Activated CD4-positive, alpha-beta T cell treated with anti-CD3 and anti-CD28 coated beads, Interleukin-2, amount 50 U/mL, for 4 hours (primary cell): Measurements from ENCODE around the gene DAAM2.

Experiments used
- DNase-seq, 2 experiments: peaks; one replicate each; pipeline ENCODE4 v3.0.0-alpha.2; 2020

The DAAM2 gene

DNA sequence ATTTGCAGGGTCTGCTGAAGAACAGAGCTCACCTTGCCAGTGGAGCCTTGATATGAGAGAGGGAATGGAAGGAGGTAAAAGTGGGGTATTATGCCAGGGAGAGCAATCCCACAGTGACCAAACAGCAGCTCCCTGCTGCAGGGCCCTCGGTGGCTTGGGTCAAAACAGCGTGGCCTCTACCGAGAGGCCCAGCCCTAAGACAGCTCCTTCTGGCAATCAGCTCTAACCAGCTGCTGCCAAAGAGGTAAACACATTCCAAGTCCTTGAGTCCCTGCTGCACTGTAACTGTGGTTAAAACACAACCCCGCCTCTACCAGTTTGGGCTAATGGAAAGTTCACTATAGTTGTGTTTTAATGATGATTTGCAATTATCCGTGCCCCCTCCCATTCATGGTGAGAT lies 1.4 kb upstream of the DAAM2 start:
- no peak for DNase-seq

- no peak for DNase-seq
Observed at GRCh38 chr6:39791311-39791710, 865 bp upstream of the DAAM2 start.

DNA sequence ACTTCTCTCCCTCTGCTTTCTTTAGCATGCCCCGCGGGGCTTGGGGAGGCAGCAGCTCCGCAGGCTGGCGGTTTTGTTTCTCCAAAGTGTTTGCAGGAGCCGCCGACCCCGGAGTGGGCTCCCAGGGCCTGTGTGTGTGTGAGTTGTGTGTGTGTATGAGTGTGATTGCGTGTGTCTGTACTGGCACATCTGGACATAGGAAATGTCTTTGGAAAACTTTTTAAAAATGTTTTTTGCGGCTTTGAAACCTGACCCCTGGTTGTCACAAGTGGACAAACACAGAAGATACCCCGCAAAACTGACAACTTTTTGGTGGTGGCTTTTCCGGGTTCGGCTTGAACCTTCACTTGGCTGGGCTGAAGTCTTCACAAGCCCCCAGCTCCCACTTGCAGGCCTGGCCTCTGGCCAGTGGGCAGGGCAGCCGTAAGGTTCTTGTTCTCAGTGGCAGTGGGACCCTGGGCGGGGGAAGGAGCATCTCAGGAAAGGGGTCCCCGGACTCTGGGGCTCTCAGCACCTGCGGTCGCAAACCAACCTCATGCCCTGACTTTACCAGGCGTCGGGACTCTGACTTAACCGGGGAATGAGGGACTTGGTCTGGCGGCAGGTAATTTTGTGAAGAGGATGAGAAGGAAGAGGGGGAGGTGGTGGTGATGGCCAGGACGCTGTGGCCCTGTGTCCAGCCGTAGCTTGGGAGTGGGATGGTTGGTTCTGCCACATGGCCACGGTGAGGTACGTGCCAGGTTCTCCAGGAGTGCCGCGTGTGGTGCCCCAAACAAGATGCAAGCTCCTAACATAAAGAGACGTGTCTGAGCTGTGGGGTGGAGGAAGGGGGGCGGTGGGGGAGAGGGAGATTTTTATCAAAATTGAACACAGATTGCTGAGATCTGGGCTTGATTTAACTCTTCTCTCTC lies 619 bp downstream of the DAAM2 start:
- no peak for DNase-seq

DNA sequence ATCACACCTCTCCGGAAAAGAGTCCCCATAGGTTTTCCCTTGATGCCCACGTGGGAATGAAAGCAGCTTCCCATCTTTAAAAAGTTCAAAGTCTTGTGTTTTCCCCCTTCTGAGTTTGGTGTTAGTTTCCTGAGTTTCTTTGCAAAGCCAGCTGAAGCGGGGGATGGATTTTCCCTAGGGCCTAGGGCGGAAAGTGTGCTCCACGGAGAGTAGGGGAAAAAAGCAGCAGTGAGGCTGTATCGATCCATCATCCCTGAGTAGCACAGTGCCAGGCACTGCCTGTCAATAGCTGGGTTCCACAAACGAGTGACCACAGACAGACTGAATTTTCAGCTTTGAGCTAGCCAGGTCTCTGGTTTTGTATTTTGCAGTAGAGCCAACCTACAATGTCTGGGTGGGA lies 1.3 kb downstream of the DAAM2 start:
- no peak for DNase-seq

DNA sequence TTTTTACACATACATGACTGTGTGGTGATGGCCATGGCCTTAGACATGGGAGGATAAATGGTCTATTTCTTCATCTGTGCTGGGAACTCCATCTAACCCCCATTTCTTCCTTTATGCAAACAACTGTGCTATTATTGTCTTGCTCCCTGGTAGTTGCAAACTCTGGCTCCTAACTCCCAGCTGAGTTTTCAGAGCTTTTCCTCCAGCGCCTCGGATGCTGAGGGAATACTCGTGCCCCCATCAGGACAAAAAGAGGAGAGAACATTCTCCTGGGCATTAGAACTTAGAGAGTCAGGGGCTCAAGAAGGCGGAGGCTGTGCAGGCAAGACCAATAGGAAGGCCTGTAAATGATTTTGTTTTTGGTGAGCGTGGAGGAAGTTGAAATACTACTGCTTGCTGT lies 2.1 kb downstream of the DAAM2 start:
- DNase-seq: no peak

DNA sequence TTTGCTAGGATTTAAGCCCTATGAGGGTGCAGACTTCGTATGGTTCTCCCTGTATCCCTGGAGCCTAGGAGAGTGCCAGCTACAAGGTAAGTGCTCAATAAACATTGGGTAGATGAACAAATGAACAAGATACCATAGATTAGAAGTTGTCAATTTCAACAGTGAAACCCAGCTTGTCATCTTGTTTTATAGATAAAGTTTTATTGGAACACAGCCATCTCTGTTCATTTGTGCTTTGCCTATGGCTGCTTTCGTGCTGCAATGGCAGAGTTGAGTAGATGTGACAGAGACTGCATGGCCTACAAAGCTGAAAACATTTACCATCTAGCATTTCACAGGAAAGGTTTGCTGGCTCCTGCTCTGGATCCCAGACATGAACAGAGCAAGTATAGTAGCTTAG lies 5.6 kb downstream of the DAAM2 start:
- no peak for DNase-seq

GRCh38 chr6:39800034-39801032 lies 8.2 kb downstream of the DAAM2 start:
- no peak for DNase-seq

DNA sequence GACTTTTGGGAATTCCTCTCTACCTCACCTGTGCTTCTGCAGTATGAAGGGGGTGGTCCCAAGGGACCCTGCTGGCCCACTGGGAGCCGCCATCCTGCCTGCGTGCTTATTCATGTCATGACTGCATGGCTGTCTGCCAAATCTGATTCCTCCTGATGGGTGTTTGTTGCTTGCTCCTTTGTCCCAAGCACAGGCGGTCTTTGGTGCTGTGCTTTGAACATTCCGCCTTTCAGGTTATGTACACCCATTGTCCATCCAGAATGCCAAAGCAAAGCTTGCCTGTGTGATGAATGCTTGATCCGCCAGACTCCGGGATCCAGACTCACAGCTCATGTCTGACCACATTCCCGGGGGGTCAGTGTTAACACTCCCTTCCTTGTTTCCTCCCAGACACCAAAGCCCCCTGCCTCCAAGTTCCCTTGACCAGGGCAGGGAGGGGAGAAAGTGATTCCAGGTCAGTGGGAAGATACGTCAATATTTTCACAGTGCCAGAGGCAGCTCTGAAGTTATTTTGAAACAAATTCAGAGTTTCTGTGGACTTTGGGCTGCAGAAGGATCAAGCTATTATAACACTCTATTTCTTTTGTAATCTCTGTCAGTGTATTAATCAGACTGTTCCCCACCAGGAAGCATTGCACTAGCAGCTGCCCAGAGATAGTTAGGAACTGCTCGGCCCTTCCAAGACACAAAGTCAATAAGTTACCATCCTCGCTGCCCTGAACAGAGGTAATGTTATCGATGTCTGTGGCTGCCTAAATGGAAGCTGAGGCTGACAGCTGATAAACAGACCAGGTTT lies 9.5 kb downstream of the DAAM2 start:
- DNase-seq: no peak

DNA sequence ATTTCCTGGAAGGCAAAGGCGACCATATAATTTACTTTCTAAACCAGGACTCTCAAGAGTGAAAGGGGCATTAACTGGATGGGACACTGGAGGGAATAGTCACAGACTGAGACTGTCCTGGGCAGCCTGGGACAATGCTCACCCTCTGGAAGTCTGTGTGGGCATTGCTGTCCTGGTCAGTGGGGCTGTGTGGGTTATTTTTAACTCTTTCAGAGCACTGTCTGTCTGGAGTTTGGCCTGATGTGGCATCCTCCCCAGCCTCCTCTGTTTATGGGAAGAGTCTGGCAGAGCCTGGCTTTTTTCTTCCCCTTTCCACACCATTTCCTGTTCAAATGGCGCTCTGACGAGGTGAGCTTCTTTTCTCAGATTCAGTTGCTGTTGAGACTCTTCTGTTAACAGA lies 11.7 kb downstream of the DAAM2 start:
- no peak for DNase-seq

DNA sequence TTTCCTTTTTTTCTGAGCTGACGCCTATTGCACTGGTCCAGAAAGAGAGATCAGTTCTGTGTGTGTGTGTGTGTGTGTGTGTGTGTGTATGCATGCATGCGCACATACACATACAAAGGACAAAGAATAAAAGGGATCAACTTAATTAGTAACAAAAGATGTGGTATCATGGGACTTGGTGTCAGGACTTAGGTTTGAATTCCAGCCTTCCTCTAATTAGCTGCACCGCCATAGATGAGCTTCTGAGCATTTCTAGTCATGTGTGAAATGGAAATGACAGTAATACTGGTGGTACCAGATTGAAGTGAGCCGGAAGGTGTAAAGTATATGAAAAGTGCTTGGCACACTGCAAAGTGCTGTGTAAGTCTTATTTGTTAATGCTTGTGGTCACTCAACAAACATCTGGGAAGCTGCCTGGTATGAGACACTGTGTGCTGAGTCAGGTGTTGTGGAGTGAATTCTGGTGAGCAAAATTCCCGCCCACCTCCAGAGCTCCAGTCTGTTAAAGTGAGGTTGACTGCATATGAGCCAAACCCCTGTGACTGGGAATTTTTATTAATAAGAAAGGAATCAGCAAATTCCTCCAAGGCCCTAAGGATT lies 12.4 kb downstream of the DAAM2 start:
- no peak for DNase-seq

DNA sequence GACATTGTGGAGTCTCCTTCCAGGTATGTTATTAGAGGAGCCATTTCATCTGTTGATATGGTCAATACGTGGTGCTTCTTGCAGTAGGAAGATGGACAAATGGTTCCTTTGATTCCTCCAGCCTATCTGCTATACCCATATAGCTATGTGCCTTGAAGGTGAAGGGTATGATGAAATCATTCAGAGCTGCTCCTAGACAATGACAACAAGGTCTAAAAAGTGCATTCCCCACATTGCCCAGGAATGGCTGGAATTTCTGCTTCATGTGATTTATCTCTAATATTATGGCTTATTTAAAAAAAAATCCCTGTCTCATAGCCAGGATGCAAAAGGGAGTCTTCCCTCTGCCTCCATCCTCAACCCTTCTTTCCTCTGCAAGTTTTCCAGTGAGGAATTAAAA lies 14.1 kb downstream of the DAAM2 start:
- no peak for DNase-seq

DNA sequence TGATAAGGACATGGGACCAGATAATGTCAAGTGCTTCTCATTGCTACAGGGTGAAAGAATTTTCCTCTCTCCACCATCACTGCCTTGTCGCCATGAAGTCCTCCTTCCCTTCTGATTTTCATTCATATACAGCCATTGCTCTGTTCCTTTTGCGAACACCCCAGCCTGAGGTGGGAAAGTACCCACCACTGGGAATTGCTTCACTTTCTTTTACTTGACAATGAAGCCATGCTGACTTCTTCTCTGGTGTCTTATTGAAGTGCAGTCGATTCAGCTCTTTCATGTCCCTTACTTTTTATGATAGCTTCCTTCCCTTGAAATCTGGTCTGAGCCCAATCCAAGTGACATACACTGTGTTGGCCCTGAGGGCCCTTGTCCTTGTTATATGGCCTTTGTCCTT lies 16.2 kb downstream of the DAAM2 start:
- no peak for DNase-seq

- no peak for DNase-seq
Observed at GRCh38 chr6:39808964-39809363, 16.8 kb downstream of the DAAM2 start.

- no peak for DNase-seq
Observed at GRCh38 chr6:39811835-39812345, 19.7 kb downstream of the DAAM2 start.

DNA sequence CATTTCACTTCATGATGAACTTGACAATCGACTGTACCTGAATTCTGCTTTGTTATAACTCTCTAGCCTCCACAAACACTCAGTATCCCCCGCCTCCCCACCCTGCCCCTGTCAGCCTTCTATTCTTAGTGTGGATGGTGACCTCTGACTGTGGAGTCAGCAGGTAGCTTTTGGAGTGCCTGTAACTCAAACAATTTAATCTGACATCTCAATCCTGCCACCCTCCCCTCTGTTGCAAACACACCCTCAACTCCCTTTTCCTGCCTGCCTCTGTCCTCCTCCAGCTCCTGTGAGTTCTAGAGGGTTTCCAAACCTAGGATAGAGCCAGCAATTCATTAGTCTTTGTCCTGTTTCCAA lies 20.3 kb downstream of the DAAM2 start:
- DNase-seq: no peak

- DNase-seq: no peak
Observed at GRCh38 chr6:39812853-39813533, 20.8 kb downstream of the DAAM2 start.

- DNase-seq: no peak
Observed at GRCh38 chr6:39814236-39814635, 22.1 kb downstream of the DAAM2 start.

- DNase-seq: no peak
Observed at GRCh38 chr6:39815356-39815755, 23.2 kb downstream of the DAAM2 start.

- DNase-seq: no peak
Observed at GRCh38 chr6:39816747-39817146, 24.6 kb downstream of the DAAM2 start.

- no peak for DNase-seq
Observed at GRCh38 chr6:39818695-39819094, 26.5 kb downstream of the DAAM2 start.

DNA sequence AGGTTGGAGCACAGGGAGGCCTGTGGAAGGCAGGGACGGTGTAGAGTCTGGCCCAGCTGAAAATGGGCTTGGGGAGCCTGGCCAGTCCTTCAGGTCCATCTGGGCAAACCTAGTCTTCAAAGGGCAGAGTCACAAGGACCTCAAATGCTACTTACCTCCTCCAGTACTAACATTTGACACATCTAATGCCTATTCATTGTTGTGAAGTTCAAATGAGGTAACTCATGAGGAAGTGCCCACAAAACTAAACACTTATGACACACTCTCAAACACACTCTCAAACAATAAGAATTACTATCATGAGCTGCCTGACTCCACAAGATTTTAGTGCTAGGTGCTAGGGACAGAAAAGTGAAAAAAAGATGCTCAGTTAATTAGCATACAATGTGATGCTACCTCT lies 27.1 kb downstream of the DAAM2 start:
- no peak for DNase-seq

GRCh38 chr6:39819676-39820075 lies 27.5 kb downstream of the DAAM2 start:
- no peak for DNase-seq
